DMS153 treated with DMSO at 0.1 percent for 48 hours (cell line): ENCODE data around the gene HNRNPH1.
"Not testable (repeated sequence)": the region's sequence is repeated elsewhere in the genome, so short reads cannot be mapped to it uniquely, and the experiment has no call there.

Source experiments
- DNase-seq: peaks from one replicate; lab custom pipeline; 2025; ENCODE audit not compliant: unreplicated experiment; lab: John Stamatoyannopoulos, UW

HNRNPH1 gene, protein sequence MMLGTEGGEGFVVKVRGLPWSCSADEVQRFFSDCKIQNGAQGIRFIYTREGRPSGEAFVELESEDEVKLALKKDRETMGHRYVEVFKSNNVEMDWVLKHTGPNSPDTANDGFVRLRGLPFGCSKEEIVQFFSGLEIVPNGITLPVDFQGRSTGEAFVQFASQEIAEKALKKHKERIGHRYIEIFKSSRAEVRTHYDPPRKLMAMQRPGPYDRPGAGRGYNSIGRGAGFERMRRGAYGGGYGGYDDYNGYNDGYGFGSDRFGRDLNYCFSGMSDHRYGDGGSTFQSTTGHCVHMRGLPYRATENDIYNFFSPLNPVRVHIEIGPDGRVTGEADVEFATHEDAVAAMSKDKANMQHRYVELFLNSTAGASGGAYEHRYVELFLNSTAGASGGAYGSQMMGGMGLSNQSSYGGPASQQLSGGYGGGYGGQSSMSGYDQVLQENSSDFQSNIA

DNA sequence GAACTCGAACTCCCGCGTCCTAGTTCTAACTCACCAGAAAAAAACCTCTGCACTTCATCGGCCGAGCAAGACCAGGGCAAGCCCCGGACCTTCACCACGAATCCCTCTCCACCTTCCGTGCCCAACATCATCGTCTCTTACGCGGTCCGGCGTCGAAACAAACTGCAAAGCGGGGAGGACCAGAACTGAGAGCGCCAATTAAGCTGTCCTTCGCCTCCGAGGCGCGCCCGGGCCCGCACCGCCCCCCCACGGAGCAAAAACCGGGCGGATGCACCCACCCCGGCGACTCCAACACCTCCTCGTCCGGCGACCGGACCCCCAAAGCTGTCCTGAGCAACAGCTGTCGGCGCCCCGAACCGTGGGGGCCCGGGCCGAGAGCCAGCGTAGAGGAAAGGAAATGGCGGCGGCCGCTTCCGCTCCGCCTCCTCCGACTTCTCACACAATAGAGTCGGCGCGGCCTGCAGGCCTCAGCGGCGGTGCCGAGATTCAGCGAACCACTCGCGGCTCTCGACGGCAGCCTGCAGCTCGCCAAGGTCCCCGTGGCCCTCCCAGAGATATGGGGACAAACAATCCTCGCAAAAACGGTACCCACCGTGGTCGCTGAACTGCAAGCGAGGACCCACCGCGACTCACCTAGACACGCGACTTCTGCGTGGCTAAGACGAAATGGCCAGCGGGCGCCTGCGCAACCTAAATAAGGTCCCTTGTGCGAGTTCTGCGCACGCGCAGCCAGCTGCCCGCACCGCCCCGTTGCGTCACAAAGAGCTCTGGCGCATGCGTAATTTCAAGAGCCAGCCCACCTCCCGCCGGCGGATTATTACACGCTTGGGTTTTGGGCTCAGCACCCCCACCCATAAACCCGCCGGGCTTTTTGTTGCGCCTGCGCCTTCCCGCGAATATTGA, at the start of gene HNRNPH1:
HNRNPH1 (minus strand) TSS at position 669 of the 903 bp plus-strand sequence; CDS start at position 131, 538 bp downstream.
- peak; percentile 99 for DNase-seq

DNA sequence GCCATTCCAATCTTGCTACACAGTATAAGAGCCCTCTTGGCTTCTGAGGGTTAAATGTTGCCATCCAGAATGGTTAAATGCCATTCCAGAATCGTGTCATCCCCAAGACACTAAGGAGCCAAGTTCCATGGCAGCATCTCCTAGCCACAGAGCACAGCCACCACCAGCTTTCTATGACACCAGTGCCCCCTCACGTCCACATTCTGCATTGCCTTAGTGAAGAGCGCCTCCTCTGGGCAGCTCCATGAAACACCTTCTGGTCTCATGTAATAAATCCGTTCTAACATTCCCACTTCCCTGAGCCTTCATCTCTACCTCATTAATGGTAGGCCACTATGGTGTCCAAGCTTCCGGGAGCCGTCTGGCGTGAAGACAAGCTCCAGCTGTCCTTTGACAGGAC, 44.9 kb upstream of the HNRNPH1 start:
- DNase-seq: no peak

- not testable (repeated sequence) for DNase-seq
Observed at GRCh38 chr5:179661647-179662046, 38.2 kb upstream of the HNRNPH1 start.

DNA sequence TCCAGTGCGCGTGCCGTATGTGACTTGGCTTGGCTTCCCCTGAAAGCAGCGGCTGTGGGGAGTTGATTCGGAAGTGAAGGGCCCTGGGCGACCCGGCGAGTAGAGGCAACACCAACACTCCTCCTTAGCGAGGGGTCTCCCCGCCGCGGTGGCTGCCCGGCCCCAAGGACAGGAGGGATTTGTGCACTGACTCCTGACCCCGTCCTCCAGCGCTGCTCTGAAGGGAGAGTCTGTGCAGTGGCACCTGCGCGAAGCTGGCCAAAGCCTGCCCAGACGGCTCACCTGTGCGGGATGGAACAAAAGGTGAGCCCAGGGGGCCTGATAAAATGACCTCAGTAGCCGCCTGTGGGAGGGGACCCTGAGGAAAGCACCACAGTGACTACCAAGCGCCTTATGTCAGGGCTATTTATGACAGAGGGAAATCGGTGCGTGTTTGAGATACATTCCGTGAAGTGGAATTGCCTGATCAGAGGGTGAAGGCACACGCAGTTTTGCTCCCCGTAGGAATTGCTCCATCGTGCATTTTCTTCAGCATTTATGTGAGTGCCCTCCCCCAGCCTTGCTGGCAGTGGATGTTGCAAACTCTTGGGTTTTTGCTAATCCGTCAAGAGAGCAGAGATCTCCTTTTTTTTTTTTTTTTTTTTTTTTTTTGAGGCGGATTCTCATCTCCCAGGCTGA, 34.8 kb upstream of the HNRNPH1 start:
- not testable (repeated sequence) for DNase-seq

- not testable (repeated sequence) for DNase-seq
Observed at GRCh38 chr5:179657302-179658178, 34.1 kb upstream of the HNRNPH1 start.

DNA sequence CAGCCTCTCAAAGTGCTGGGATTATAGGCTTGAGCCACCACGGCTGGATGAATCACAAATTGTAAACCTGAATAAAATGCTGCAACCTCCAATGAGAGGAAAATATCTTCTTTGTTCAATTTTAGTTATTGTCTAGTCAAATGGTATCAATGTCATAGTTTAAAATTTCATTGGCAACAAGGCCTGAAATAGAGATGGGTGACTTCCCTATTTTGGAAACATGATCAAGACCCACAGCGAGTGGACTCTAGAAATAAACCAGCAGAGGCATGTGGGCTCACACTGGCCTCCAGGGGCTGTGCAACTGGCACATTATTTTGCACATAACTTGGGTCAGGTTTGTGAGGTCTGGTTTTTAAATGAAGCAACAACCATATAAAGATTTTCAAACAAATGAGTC, 29.7 kb upstream of the HNRNPH1 start:
- not testable (repeated sequence) for DNase-seq

DNA sequence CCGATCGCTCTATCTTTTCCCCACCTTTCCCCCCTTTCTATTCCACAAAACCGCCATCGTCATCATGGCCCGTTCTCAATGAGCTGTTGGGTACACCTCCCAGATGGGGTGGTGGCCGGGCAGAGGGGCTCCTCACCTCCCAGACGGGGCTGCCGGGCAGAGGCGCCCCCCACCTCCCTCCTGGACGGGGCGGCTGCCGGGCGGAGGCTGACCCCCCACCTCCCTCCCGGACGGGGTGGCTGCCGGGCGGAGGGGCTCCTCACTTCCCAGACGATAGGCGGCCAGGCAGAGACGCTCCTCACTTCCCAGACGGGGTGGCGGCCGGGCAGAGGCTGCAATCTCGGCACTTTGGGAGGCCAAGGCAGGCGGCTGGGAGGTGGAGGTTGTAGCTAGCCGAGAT, 26.8 kb upstream of the HNRNPH1 start:
- DNase-seq: not testable (repeated sequence)

GRCh38 chr5:179649166-179649703, 25.8 kb upstream of the HNRNPH1 start:
- DNase-seq: not testable (repeated sequence)

- no peak for DNase-seq
Observed at GRCh38 chr5:179648410-179648809, 24.9 kb upstream of the HNRNPH1 start.

DNA sequence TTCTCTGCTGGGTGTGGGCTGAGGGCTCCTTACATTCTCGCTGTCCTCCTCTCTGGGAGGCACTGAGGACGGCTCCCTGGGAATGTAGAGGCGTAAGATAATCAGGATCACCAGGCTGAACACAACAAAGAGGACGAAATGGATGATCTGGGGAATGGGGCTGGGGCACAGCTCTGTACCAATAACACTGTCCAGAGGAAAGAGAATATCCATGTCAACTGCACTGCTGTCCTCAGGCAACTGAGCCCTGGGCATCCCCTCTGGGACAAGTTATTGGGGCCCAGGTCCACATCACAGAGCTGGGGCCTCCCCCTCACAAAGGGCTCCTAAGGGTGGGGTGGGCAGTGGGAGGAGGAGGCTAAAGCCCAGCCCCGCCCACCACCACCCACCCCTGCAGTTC, 21.3 kb upstream of the HNRNPH1 start:
- not testable (repeated sequence) for DNase-seq

GRCh38 chr5:179643141-179643920, 19.9 kb upstream of the HNRNPH1 start:
- not testable (repeated sequence) for DNase-seq

DNA sequence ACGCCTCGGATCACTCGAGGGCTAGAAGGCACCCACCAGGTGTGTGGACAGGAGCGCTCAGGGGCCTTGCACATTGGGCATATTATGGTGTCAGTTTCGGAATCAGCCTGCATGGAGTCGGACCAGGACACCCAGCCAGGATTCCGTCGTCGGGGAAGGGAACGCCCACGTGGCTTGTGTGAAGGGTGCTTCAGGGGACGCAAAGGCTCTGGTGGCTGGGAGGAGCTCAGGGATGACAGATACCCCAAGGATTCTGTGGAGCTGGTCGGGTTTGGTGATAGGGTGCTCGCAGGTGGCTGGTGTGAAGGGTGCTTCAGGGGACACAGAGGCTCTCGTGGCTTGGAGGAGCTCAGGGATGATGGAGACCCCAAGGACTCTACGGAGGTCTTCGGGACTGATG, 19.2 kb upstream of the HNRNPH1 start:
- not testable (repeated sequence) for DNase-seq

GRCh38 chr5:179641745-179642144, 18.3 kb upstream of the HNRNPH1 start:
- not testable (repeated sequence) for DNase-seq

DNA sequence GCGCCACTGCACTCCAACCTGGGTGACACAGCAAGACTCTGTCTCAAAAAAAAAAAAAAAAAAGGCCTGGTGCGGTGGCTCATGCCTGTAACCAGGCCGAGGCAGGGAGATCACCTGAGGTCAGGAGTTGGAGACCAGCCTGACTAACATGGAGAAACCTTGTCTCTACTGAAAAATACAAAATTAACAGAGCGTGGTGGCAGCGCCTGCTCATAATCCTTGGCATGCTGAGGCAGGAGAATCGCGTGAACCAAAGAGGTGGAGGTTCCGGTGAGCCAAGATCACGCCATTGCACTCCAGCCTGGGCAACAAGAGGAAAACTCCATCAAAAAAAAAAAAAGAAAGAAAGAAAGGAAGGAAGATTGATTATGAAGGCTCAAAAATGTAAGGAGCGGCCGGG, 15.8 kb upstream of the HNRNPH1 start:
- not testable (repeated sequence) for DNase-seq

- DNase-seq: not testable (repeated sequence)
Observed at GRCh38 chr5:179634370-179635172, 11.1 kb upstream of the HNRNPH1 start.

DNA sequence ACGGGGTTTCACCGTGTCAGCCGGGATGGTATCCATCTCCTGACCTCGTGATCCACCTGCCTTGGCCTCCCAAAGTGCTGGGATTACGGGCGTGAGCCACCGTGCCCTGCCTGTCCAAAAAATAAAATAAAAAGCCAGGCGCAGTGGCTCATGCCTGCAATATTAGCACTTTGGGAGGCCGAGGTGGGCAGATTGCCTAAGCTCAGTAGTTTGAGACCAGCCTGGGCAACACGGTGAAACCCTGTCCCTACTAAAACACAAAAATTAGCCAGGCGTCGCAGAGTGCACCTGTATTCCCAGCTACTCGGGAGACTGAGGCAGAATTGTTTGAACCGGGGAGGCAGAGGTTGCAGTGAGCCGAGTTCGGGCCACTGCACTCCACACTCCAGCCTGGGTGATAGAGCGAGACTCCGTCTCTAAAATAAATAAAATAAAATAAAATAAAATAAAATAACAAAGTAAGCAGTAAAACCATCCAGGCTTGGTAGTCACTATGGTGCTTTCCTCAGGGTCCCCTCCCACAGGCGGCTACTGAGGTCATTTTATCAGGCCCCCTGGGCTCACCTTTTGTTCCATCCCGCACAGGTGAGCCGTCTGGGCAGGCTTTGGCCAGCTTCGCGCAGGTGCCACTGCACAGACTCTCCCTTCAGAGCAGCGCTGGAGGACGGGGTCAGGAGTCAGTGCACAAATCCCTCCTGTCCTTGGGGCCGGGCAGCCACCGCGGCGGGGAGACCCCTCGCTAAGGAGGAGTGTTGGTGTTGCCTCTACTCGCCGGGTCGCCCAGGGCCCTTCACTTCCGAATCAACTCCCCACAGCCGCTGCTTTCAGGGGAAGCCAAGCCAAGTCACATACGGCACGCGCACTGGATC, 10.3 kb upstream of the HNRNPH1 start:
- not testable (repeated sequence) for DNase-seq

DNA sequence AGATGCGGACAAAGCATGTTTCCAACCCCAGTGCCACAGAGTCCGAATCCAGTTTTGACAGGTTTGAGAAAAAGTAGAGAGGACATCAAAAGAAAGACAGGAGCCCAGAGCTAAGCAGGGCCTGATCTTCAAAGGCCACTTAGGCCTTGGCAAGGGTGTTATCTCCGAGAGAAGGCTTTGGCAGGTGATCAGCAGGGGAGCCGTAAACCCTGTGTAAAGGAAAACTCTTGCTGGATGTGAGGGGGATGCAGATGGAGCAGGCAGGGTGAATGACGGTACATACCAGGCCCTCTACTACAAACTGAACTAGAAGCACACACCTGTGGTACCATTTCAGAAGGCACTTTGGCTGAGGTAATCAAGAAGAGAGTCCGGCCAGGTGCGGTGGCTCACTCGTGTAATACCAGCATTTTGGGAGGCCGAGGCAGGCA, 1.4 kb upstream of the HNRNPH1 start:
- DNase-seq: no peak
